Measurements from ENCODE around the gene WDFY4.

The WDFY4 gene

GRCh38 chr10:48820231-48820630 lies 135.6 kb downstream of the WDFY4 start:
- DNase-seq = no peak

GRCh38 chr10:48820699-48821098 lies 136.0 kb downstream of the WDFY4 start:
- no peak for DNase-seq

GRCh38 chr10:48821111-48821510 lies 136.4 kb downstream of the WDFY4 start:
- DNase-seq = no peak

- DNase-seq = no peak
Measured at GRCh38 chr10:48821692-48822091, 137.0 kb downstream of the WDFY4 start.

GRCh38 chr10:48833674-48834073 lies 149.0 kb downstream of the WDFY4 start:
- no peak for DNase-seq

- DNase-seq = no peak
Measured at GRCh38 chr10:48834189-48834965, 149.7 kb downstream of the WDFY4 start.

- DNase-seq = no peak
Measured at GRCh38 chr10:48835781-48836180, 151.1 kb downstream of the WDFY4 start.

- no peak for DNase-seq
Measured at GRCh38 chr10:48836605-48837004, 151.9 kb downstream of the WDFY4 start.

- no peak for DNase-seq
Measured at GRCh38 chr10:48838834-48839233, 154.2 kb downstream of the WDFY4 start.

- DNase-seq = no peak
Measured at GRCh38 chr10:48839809-48840679, 155.4 kb downstream of the WDFY4 start.

GRCh38 chr10:48842231-48842630 lies 157.6 kb downstream of the WDFY4 start:
- no peak for DNase-seq

GRCh38 chr10:48843198-48843597 lies 158.5 kb downstream of the WDFY4 start:
- DNase-seq = no peak

GRCh38 chr10:48844616-48845015 lies 159.9 kb downstream of the WDFY4 start:
- DNase-seq = no peak

- no peak for DNase-seq
Measured at GRCh38 chr10:48845512-48845911, 160.8 kb downstream of the WDFY4 start.

- no peak for DNase-seq
Measured at GRCh38 chr10:48847691-48848090, 163.0 kb downstream of the WDFY4 start.

GRCh38 chr10:48856855-48857254 lies 172.2 kb downstream of the WDFY4 start:
- DNase-seq = no peak

- DNase-seq = no peak
Measured at GRCh38 chr10:48872234-48872633, 187.6 kb downstream of the WDFY4 start.

GRCh38 chr10:48878091-48878490 lies 193.4 kb downstream of the WDFY4 start:
- no peak for DNase-seq

- no peak for DNase-seq
Measured at GRCh38 chr10:48879451-48879850, 194.8 kb downstream of the WDFY4 start.

GRCh38 chr10:48880016-48880705 lies 195.5 kb downstream of the WDFY4 start:
- no peak for DNase-seq

- DNase-seq = no peak
Measured at GRCh38 chr10:48881937-48882336, 197.3 kb downstream of the WDFY4 start.

- DNase-seq = no peak
Measured at GRCh38 chr10:48882881-48883280, 198.2 kb downstream of the WDFY4 start.

- no peak for DNase-seq
Measured at GRCh38 chr10:48883701-48884100, 199.0 kb downstream of the WDFY4 start.
